Stimulated activated naive CD4-positive, alpha-beta T cell (primary cell): ENCODE data around the gene NAGA.
A peak's percentile ranks its signal among the peaks of the same experiment; 100 is the strongest.
"Not testable (repeated sequence)": the region's sequence is repeated elsewhere in the genome, so short reads cannot be mapped to it uniquely, and the experiment has no call there.

Experiments
- DNase-seq, 6 experiments: peaks; one replicate each; lab custom pipeline; 2025; lab: John Stamatoyannopoulos, UW

Gene NAGA

DNA sequence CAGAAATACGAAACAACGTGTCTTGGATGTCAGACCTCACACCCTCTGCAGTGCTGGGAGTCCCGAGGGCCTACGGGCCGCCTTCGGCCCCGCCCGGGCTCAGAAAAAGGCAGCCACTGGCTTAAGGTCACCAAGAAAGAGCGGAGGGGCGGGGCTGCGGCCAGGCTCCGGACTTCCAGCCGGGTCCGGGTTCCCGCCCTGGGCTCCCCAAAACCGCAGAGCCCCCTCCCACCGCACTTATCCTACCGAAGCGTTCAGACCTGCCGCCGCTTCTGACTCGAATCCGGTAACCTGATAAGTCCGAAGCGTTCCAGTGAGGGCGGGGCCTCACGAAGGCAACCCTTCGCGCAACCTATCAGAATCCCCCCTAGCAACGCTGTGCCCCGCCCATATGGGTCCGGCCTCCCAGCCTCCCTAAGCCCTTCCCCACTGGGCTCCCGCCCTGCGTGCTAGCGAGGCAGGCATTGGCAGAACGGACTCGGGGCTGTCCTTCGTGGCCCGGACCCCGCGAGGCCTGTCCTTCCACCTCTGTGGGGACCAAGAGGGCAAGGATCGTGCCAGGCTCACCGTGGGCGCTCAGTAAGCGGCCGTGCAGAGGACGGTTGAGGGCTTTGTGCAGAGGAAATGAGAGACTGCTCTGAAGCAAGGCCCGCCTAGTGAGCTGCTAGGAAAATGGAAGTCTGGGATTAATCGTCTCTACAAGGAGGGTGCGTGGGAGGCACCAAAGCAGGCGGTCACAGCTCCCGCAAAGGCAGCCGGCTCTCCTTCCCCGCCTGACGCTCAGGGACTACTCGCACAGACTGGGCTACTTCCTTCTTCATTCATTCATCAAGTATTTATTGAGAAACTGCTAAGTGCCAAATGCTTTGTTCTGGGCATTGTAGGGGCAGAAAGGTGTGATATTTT lies at the start of gene NAGA:
Gene NAGA (minus strand): TSS at position 296 of the 906 bp plus-strand sequence. CDS start 515 bp downstream, outside the sequence.
- peak; percentile 82 to 92 (median 84) for DNase-seq

DNA sequence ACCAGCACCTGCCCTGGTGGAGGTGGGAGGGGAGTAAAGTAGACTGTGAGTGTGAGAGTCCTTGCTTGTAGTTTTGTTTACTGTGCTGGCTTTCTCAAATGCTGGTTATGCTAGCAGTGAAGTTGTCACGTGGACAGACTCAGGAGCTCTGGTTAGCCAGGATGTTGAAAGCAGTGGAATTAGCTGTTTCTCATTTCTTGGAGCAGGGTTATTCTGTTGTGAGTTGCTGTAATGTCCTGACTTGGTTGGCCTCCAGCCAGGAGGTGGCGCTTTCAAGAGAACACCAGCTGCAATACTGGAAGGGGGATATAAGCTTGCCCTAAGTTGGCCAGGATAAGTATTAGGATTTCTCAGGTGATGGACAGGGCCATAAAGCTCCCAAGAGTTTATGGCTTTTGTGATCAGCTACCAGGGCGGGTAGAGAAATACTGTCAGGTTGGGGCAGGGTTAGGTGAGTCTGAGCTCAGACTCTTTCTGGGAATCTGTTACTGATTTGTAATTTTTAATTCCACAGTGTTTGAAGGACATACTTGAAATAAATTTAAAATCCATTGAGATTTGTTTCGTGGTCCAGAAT lies 46.3 kb upstream of the NAGA start:
- no peak for DNase-seq

DNA sequence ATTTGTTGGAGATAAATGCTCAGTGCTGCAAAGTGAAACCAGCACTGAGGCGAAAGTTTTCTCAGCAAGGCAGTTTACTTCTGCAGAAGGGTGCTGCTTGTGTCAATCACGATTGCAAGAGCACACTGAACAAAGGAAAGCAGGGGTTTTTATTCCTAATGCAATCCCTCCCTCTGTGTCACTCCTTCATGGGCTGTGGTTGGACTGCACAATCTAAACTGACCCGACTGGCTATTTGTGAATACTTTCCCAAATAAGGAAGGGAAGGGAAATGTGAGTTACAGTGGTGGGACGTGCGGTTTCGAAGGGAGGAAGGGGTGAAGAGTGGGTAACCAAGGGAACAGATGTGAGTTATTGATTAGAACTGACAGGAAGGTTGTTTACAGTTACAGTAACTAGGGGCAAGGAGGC lies 44.8 kb upstream of the NAGA start:
- DNase-seq = not testable (repeated sequence)

DNA sequence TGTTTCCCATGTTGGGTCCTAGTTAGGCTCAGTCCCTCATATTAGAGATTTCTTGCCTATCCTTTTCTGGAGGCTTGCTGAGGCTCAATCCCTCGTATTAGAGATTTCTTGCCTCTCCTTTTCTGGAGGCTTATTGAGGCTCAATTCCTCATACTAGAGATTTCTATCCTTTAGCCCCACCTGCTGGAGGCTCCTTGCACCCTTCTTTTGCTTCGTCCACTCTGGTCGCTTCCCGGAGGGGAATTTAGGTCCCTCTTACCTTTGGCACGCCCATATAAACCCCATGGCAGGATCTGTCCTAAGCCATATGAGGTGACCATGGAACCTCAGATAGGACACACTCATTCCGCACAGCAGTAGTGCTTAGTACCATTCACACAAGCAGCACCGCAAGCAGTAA lies 44.1 kb upstream of the NAGA start:
- no peak for DNase-seq

DNA sequence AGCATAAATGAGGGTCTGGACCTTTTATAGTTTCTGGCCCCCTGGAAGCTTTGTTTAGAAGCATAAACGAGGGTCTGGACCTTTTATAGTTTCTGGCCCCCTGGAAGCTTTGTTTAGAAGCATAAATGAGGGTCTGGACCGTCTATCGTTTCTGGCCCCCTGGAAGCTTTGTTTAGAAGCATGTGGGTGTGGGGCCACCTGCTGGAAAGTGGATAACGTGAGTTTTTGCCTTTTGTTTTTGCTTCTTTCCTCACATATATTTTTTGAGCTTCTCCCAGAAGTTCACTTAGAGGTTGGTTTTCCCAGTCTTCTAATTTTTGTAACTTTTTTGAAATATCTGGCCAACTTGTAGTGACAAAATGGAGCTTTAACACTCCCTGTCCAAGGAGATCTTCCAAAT lies 42.2 kb upstream of the NAGA start:
- not testable (repeated sequence) for DNase-seq

DNA sequence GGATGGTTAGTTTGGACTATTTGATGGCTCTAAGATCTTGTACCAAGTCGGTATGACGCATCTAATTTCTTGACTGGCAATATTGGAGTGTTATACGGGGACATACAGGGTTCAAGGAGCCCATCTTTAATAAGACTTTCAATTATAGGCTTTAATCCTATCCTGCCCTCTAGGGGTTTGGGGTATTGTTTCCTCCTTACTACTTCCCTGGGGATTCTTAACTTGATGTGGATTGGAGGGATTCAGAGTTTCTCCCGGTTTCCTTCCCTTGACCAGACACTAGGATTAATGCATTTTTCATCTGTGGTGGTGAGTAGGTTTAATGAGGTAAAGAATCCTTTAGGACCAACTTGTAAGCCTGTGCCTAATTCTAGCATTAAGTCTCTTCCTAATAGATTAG lies 41.2 kb upstream of the NAGA start:
- DNase-seq = no peak

DNA sequence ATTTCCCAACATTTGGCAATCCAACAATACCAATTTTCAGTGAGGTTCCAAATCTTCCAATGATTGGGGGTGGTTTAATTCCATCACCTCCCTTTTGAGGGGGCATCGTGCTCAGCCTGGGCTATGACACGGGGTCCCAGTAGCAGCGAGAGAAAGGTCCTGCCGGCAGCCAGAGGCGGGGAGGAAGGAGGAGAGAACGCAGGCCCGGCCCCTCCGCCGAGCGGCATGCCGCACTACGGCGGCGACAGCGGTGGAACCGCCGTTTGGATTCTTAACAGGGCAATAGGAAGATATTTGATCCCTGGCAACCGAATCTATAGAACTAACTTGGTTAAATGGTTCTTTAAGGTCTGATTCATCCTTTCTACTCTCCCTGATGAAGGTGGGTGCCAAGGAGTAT lies 38.2 kb upstream of the NAGA start:
- no peak for DNase-seq

DNA sequence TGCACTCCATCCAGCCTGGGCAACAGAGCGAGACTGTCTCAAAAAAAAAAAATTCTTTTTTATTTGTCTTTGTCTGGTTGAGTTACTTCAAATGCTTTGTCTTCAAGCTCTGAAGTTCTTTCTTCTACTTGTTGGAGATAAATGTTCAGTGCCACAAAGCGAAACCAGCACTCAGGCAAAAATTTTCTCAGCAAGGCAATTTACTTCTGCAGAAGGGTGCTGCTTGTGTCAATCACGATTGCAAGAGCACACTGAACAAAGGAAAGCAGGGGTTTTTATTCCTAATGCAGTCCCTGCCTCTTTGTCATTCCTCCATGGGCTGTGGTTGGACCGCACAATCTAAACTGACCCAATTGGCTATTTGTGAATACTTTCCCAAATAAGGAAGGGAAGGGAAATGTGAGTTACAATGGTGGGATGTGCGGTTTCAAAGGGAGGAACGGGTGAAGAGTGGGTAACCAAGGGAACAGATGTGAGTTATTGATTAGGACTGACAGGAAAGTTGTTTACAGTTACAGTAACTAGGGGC lies 33.8 kb upstream of the NAGA start:
- not testable (repeated sequence) for DNase-seq

DNA sequence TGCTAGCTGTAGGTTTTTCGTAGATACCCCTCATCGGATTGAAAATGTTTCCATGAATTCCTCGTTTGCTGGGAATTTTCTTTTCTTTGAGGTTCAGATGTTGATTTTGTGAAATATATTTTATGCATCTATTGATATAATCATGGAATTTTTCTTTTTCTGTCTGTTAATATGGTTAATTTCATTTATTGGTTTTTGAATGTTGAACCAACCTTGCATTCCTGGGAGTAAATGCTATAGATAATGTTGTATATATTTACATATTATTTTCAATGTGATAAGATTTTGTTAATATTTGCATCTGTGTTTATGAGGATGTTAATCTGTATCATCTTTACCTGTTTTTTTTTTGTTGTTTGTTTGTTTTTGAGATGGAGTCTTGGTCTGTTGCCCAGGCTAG lies 30.6 kb upstream of the NAGA start:
- no peak for DNase-seq

DNA sequence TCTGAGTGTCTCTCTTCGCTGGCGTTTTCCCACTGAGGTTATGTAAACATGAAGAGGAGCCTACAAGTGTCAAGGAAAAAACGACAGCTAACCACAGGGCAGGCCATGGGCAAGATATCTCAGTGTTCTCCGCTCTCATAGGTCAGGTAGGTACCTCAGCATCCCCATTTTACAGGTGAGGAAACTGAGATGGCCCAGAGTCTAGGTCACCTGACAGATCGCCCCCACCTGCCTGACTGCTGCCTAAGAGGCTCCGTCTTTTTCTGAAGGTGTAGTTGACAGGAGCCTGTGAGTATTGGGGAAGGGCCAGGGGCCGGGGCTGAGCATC lies 20.8 kb upstream of the NAGA start:
- DNase-seq = no peak

DNA sequence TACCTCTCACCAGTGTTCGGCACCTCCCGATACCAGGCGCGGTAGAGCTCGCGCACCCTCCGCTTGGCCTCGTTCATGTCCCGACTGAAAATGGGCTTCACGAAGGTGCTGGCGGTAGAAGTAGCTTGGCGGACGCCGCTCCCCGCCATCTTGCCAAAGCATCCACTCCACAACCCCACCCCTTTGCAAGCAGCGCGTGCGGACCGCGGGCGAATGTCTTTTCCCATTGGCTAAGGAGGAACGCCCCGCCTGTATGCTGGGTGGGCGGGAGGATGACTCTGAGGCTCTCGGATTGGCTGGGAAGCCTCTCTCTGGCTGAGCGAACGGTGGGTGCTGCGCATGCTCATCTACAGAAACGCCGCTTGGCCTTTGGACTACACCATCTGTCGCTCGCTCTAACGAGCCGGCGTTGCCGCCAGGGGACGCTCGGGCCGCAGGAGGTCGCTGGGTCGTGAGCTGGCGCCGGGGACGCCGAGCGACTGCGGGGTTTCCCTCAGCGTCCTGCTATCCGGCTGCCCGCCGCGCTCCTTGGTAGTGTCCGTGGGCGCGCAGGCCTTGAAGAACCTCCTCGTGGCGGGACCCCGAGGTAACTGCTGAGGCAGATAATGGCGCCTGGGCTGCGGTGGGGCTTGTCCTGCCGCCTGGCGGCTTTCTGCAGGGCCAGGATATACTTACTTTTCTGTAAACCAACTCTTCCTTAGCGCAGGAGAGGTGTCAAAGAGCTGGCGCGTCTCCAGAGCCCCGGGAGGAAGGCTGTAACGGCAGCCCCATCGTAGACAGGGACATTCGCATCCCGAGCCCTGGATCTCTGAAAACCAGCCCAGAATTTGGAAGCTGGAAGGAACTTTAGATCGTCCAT lies 20.2 kb upstream of the NAGA start, which contains the start of gene NDUFA6:
Gene NDUFA6 (minus strand): TSS at position 177 of the 859 bp plus-strand sequence. CDS start 28 bp downstream, at position 149.
- peak; percentile 91 to 99 (median 98) for DNase-seq

DNA sequence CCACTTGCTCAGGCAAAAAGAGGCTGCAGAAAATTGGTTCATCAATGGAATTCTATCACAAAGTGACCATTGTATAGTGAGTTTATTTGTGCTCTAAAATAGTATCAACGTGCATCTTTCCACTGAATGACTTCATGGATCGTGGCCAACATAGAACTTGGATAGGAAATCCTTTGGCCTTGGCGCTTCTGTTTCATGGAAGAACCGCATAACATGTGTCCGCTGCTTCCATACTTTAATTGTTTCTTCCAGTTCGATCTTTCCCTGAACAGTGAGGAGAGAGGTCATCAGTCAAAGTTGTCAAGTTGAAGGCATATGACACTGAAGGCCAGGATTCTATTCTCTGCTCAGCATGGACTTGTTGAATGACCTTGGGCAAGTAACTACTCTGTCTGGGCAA lies 15.4 kb upstream of the NAGA start:
- DNase-seq = no peak

DNA sequence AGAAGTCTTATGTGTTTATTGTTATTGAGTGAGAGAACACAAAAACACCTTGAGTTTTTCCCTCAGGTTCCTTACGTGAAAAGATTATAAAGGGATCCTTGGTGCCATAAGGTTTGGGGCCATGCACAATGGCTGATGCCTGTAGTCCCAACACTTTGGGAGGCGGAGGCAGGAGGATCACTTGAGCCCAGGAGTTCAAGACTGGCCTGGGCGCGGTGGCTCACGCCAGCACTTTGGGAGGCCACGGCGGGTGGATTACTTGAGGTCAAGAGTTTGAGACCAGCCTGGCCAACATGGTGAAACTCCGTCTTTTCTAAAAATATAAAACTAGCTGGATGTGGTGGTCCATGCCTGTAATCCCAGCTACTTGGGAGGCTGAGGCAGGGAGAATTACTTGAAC lies 14.3 kb upstream of the NAGA start:
- DNase-seq = no peak

DNA sequence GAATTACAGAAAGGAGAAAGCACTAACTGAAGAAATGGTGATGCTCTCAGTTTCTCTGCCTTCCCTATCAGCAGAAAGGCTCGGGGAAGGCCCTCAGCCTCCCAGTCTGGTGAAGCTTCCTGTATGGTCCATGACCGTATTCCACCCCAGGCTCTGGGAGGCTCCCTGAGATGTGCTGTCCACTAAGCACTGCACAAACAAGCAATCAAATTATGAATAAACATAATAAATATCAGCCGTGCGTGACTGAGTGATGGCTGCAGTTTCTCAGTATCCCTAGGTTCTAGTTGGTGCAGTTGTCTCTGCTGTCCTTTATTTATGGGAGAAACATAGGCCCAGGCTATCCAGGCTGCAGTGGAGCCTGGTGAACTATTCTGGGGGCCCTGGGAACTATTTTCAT lies 12.5 kb upstream of the NAGA start:
- DNase-seq = no peak

DNA sequence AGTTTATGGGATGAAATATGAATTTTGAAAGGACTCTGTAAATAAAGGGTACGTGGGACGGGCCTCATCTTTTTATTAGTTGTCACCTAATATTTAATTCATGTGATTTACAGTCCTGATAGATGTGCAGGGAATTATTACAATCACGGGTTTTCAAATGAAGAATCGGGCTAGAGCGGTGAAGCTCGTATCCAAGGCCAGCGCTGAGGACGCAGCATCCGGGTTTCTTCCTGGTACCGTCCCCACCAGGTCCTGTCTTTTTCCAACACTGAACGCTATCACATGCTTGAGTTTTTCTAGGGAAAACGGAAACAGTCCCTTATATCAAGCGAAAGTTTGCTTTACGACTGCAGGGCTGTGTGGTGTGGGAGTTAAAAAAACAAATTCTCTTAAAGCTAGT lies 9.7 kb upstream of the NAGA start:
- DNase-seq = peak in 1 of 6 experiments; percentile 6

DNA sequence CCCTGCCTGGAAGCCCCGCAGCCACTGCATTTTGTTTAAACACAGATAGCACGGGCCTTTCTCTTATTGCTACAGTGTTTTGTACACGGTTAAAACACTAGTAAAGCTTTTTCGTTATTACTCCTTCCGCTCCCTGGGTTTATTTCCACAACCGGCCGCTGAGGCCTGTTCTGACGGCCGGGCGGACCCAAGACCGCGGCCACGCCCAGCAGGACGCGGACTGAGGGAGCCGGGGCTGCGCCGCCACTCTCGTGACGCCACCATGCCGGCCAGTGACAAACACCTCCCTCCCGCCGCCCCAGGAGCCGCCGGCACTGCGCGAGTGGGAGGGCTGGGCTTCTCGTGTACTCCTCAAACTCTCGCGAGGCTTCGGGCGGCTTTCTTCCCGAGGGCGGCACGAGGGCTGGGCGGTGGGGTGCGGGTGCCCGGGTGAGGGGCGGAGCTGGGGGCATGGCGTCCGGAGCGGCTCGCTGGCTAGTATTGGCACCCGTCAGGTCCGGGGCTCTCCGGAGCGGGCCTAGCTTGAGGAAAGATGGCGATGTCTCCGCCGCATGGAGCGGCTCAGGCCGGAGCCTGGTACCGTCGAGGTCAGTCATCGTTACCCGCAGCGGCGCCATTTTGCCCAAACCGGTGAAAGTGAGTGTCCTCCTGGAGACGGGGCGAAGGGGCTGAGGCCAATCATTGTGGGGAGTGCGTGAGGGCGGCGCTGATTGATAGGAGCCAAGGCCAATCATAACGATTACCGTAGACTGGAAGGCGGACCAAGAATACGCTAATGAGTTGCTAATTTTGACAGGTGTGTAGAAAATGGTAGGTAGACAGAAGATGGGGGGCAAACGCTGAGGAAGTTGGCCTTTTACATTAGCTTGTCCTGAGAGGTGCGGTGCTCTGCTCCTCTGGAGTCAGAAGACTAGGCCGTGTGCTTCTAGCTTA lies 9.0 kb upstream of the NAGA start, which contains the start of gene SMDT1:
Gene SMDT1 (plus strand): TSS at position 382 of the 933 bp plus-strand sequence. CDS start 69 bp downstream, at position 451.
- peak; percentile 95 to 100 (median 98) for DNase-seq

DNA sequence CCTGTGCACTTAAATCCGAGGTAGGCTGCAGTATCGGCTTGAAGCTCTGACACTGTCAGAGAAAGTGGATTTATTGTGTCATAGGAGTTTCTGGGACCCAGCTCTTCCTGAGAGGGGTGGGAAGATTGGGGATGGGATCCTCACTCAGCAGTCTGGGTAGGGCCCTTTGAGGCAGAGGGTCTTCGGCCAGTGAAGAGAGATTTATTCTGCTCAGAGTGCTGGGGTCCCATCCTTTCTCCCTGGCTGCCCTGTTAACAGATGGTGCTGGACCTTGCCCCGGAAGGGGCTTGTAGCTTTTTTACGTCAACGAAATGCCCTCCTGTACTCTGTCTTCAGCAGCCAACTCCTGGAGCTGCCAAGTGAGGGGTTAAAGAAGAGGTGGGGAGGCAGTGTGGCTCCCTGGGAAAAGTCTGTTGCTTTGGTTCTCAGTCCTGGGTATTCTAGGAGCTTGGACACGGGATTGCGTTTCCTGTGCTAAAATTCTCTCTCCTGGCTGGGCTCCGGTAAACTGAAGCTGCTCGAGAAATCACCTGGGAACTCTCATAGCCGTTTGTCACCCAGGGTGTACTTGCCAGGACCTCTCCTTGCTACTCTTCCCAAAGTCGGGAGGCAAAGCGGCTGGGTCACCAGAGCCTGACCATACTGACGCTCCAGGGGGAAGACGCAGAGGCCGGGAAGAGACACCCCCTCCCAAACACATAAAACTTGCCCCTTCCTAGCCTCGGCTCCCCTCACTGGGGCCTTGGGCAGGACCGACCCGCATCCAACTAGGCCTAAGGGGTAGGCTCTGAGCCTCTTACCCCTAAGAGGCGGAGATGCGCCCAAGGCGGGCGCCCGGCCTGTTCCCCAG lies 8.1 kb upstream of the NAGA start:
- no peak for DNase-seq

DNA sequence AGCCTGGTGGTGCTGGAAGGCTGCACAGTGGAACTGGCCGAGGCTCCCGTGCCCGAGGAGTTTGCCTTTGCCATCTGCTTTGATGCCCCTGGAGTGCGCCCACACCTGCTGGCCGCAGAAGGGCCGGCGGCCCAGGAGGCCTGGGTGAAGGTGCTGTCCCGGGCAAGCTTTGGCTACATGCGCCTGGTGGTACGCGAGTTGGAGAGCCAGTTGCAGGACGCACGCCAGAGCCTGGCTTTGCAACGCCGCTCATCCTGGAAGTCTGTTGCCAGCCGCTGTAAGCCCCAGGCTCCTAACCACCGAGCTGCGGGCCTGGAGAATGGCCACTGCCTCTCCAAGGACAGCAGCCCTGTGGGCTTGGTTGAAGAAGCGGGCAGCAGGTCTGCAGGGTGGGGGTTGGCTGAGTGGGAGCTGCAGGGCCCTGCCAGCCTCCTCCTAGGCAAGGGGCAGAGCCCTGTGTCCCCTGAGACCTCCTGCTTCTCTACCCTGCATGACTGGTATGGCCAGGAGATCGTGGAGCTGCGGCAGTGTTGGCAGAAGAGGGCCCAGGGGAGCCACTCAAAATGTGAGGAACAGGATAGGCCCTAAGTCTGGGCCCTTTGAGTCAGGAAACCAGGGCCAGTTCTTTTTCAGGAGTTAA lies 7.0 kb upstream of the NAGA start:
- DNase-seq = no peak

DNA sequence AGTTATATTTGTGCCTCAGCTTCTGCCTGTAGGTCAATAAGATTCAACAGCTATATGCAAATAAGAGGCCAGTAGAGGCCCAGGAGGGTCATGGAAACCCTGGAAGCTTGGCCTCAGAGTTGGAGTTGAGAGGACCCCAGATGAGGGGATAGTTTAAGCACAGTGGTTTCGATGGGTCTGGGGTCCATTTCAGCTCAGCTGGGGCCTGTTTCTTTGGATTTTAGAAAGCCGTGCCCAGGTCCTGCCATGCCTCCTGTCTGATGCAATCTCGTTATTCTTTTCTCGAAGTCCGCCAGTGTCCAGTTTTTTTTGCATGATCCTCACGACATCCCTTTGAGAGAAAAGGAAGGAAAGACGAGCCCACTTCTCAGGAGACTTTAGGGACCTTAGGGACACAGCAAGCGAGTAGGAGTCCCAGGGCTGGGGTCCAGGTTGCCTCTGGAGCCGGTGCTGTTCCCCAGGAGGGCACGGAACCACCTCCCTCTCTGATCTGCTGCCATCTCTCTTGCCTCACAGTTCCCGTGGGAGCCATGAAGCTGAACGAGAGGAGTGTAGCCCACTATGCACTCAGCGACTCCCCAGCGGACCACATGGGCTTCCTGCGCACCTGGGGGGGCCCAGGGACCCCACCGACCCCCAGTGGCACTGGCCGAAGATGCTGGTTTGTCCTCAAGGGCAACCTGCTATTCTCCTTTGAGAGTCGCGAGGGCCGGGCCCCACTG lies 6.3 kb upstream of the NAGA start:
- no peak for DNase-seq
